HepG2 (cell line): ENCODE data around the gene CDX2. TPM values are rescaled to one million over a fixed set of nuclear protein-coding genes. Genes with fewer than 3 reads are reported as not detected.

Source experiments
- AHDC1 ChIP-seq: sonication (generic); formaldehyde crosslinking; IDR thresholded peaks from 2 replicates; pipeline ENCODE4 v1.5.1; 2020; ENCODE audit warnings: mild to moderate bottlenecking, missing genetic modification reagents, borderline replicate concordance
- ARNT2 ChIP-seq: sonication (generic); formaldehyde crosslinking; IDR thresholded peaks from 2 replicates; pipeline ENCODE4 v1.8.0; 2022; ENCODE audit warnings: mild to moderate bottlenecking, low read depth, missing genetic modification reagents, moderate library complexity
- ATM ChIP-seq: fragments of 450-650 bp; IDR thresholded peaks from 2 replicates; pipeline ENCODE4 v1.7.1; 2017; ENCODE audit warnings: mild to moderate bottlenecking, borderline replicate concordance
- EP300 ChIP-seq, 3 experiments: sonication (generic) in 1 of 3; formaldehyde crosslinking in 1 of 3; IDR thresholded peaks; 2 replicates each; pipeline versions ENCODE4 v1.5.1 to v1.6.1; 2011 to 2020; ENCODE audit warnings: low read depth in 2 of 3, low read length in 2 of 3, borderline replicate concordance in 1 of 3, improper control_type of control experiment in 1 of 3, mild to moderate bottlenecking in 1 of 3, missing genetic modification reagents in 1 of 3, moderate library complexity in 1 of 3
- ERF ChIP-seq: IDR thresholded peaks from 2 replicates; pipeline ENCODE4 v1.6.1; 2018; ENCODE audit warnings: missing biosample characterization, missing genetic modification reagents
- FOXO1 ChIP-seq: sonication (generic); formaldehyde crosslinking; IDR thresholded peaks from 2 replicates; pipeline ENCODE4 v1.4.0; 2020; ENCODE audit warnings: missing genetic modification reagents
- IKZF4 ChIP-seq: sonication (generic); formaldehyde crosslinking; IDR thresholded peaks from 2 replicates; pipeline ENCODE4 v1.5.1; 2020; ENCODE audit warnings: borderline replicate concordance, mild to moderate bottlenecking, low read depth, missing genetic modification reagents; ENCODE audit errors: not compliant biosample characterization
- NFRKB ChIP-seq: fragments of 450-650 bp; IDR thresholded peaks from 2 replicates; pipeline ENCODE4 v1.6.1; 2017
- RFX3 ChIP-seq: IDR thresholded peaks from 2 replicates; pipeline ENCODE4 v1.6.1; 2016; ENCODE audit warnings: missing biosample characterization, missing genetic modification reagents
- ZBTB26 ChIP-seq: IDR thresholded peaks from 2 replicates; pipeline ENCODE4 v1.6.1; 2016; ENCODE audit warnings: missing compliant biosample characterization, missing genetic modification reagents, borderline replicate concordance
- ZNF292 ChIP-seq: sonication (generic); formaldehyde crosslinking; IDR thresholded peaks from 2 replicates; pipeline ENCODE4 v1.8.1; 2022; ENCODE audit warnings: mild to moderate bottlenecking, low read depth, missing genetic modification reagents, borderline replicate concordance
- ZNF3 ChIP-seq: IDR thresholded peaks from 2 replicates; pipeline ENCODE4 v1.7.0; 2017; ENCODE audit warnings: inconsistent platforms
- ZNF337 ChIP-seq: sonication (generic); formaldehyde crosslinking; IDR thresholded peaks from 2 replicates; pipeline ENCODE4 v1.5.1; 2020; ENCODE audit warnings: missing genetic modification reagents, low read depth, mild to moderate bottlenecking, borderline replicate concordance
- ZNF768 ChIP-seq: sonication (generic); formaldehyde crosslinking; IDR thresholded peaks from 2 replicates; pipeline ENCODE4 v1.4.0; 2020; ENCODE audit warnings: missing genetic modification reagents
- ZNF773 ChIP-seq: sonication (generic); formaldehyde crosslinking; IDR thresholded peaks from 2 replicates; pipeline ENCODE4 v1.4.0; 2020; ENCODE audit warnings: missing genetic modification reagents, borderline replicate concordance
- polyA plus RNA-seq, 8 experiments: library from polyadenylated mRNA; depleted of rRNA in 3 of 8; stranded (reverse) in 7 of 8; unstranded in 1 of 8; fragments of >200 nt; fragmentation: Illumina TruSeq in 4 of 8; extraction: Trizol in 4 of 8; gene quantifications; 2 replicates each; pipeline versions ENCODE4 v1.2.1 to v1.2.3, GENCODE V29; 2011 to 2016; ENCODE audit warnings: low read depth in 4 of 8, missing spikeins in 1 of 8, mixed read lengths in 1 of 8; ENCODE audit not compliant: insufficient read depth in 1 of 8
- total RNA-seq, 5 experiments: library from RNA; depleted of rRNA; stranded (reverse); fragments of >200 nt; fragmentation: Illumina TruSeq; extraction: Trizol; gene quantifications; 2 replicates each; pipeline ENCODE4 v1.2.3, GENCODE V29; 2016; ENCODE audit warnings: low read depth in 1 of 5
- TF ChIP-seq, protein P1 (sequence below): sonication (generic); formaldehyde crosslinking; IDR thresholded peaks from 2 replicates; pipeline ENCODE4 v1.4.0; 2020; ENCODE audit warnings: mild to moderate bottlenecking, missing genetic modification reagents
- TF ChIP-seq, protein P2 (sequence below): sonication (generic); formaldehyde crosslinking; IDR thresholded peaks from 2 replicates; pipeline ENCODE4 v1.5.0; 2020; ENCODE audit warnings: missing genetic modification reagents
- TF ChIP-seq, protein P3 (sequence below): sonication (generic); formaldehyde crosslinking; IDR thresholded peaks from 2 replicates; pipeline ENCODE4 v1.4.0; 2020; ENCODE audit warnings: missing genetic modification reagents, borderline replicate concordance

The CDX2 gene
- total and polyA plus RNA-seq, 2 of the 13 experiments (the other 11 are each of a cell fraction or from before 2014, with no cell fraction given): 0.04 TPM; not detected in 1

- TF ChIP-seq ZBTB26 (CRISPR knock-in tag) (no peak), ZNF292 (CRISPR knock-in tag) (peak; percentile 67), ATM (no peak), AHDC1 (CRISPR knock-in tag) (peak; percentile 84), ZNF3 (CRISPR knock-in tag) (no peak), NFRKB (no peak), EP300 (IDR thresholded peaks at IDR 0.05; ENCODE audit: low read depth in 2 of 2, low read length in 2 of 2) (peak; percentile 87 to 94), EP300 (CRISPR knock-in tag; IDR thresholded peaks at IDR 0.05; ENCODE audit: borderline replicate concordance) (peak; percentile 76; the same call in 1 of the 2 replicates), FOXO1 (CRISPR knock-in tag) (peak; percentile 83), ERF (CRISPR knock-in tag) (peak; percentile 50; the same call in 1 of the 2 replicates), ZNF768 (peak; percentile 57; the same call in 1 of the 2 replicates), RFX3 (peak; percentile 79), ZNF337 (CRISPR knock-in tag) (no peak), ZNF773 (no peak), IKZF4 (CRISPR knock-in tag) (no peak), ARNT2 (CRISPR knock-in tag) (peak; percentile 76)
- TF ChIP-seq, protein P1, sequence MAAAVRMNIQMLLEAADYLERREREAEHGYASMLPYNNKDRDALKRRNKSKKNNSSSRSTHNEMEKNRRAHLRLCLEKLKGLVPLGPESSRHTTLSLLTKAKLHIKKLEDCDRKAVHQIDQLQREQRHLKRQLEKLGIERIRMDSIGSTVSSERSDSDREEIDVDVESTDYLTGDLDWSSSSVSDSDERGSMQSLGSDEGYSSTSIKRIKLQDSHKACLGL (CRISPR knock-in tag): peak; percentile 67
- TF ChIP-seq, protein P2, sequence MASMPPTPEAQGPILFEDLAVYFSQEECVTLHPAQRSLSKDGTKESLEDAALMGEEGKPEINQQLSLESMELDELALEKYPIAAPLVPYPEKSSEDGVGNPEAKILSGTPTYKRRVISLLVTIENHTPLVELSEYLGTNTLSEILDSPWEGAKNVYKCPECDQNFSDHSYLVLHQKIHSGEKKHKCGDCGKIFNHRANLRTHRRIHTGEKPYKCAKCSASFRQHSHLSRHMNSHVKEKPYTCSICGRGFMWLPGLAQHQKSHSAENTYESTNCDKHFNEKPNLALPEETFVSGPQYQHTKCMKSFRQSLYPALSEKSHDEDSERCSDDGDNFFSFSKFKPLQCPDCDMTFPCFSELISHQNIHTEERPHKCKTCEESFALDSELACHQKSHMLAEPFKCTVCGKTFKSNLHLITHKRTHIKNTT (CRISPR knock-in tag): no peak
- TF ChIP-seq, protein P3, sequence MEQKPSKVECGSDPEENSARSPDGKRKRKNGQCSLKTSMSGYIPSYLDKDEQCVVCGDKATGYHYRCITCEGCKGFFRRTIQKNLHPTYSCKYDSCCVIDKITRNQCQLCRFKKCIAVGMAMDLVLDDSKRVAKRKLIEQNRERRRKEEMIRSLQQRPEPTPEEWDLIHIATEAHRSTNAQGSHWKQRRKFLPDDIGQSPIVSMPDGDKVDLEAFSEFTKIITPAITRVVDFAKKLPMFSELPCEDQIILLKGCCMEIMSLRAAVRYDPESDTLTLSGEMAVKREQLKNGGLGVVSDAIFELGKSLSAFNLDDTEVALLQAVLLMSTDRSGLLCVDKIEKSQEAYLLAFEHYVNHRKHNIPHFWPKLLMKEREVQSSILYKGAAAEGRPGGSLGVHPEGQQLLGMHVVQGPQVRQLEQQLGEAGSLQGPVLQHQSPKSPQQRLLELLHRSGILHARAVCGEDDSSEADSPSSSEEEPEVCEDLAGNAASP: no peak
Observed at GRCh38 chr13:27960362-27961226, 8.5 kb downstream of the CDX2 start (continued).
